Colonic mucosa (tissue), 4 donors: ENCODE data around the gene ERP29. TPM values are rescaled to one million over a fixed set of nuclear protein-coding genes. Genes with fewer than 3 reads are reported as not detected.

Experiments
- DNase-seq: peaks from one replicate; pipeline ENCODE4 v3.0.0-alpha.2; 2020
- H3K27ac ChIP-seq: fragments of 200-600 bp; one replicate; pipeline ENCODE4 v1.8.0; 2021
- H3K27me3 ChIP-seq: fragments of 200-600 bp; one replicate; pipeline ENCODE4 v1.8.0; 2021
- H3K36me3 ChIP-seq: fragments of 200-600 bp; one replicate; pipeline ENCODE4 v1.8.0; 2021
- H3K4me1 ChIP-seq: fragments of 200-600 bp; one replicate; pipeline ENCODE4 v1.8.0; 2021; ENCODE audit warnings: mild to moderate bottlenecking
- H3K4me3 ChIP-seq: fragments of 200-600 bp; one replicate; pipeline ENCODE4 v1.8.0; 2021
- H3K9ac ChIP-seq, 2 donors: one replicate each; pipeline ENCODE4 v1.7.0; 2013; ENCODE audit warnings: control low read depth in 2 of 2, low read depth in 2 of 2, low read length in 2 of 2
- H3K9me3 ChIP-seq: fragments of 200-600 bp; one replicate; pipeline ENCODE4 v1.8.0; 2021
- CTCF ChIP-seq: fragments of 200-600 bp; IDR thresholded peaks from one replicate; pipeline ENCODE4 v1.8.0; 2022; ENCODE audit warnings: antibody characterized with exemption, mild to moderate bottlenecking
- intact Hi-C: fragments of 100-400 bp; cut with DNase I; formaldehyde crosslinking; loops from one replicate; pipeline ENCODE4 v1.14.1; 2022
- total RNA-seq, 2 donors: library from RNA; stranded (reverse); fragmentation: NEBNext Ultra II Directional in 1 of 2; extraction: Animal tissue kit (Norgen Biotek cat#: 25700) in 1 of 2; gene quantifications; one replicate each; pipeline ENCODE4 v1.2.1, GENCODE V29; 2021
- donor health status: healthy.
- donor health status: DM: no; HTN: no; CAD: no.
- donor health status: DM: no; HTN: no; CAD: no.

ERP29 gene
- total RNA-seq, 2 donors from 2014 or later: 136 to 152 TPM

DNA sequence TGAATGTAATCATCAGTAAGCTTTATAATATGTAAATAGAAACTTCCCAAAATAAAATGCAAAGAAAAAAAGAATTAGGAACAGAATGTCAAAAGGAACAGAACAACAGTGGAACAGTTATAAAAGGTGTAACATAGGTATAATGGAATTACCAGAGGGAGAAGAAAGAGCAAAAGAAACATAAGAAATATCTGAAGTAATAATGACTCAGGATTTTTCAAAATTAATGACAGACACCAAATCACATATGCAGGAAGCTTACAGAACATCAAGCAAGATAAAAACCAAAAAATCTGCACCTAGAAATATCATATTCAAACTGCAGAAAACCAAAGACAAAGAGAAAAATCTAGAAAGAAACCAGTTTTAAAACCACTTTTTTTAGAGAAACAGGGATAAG, 36.4 kb upstream of the ERP29 start:
- Histone ChIP-seq H3K4me1 (no peaks in the 10 kb centered on the region), H3K27me3 (no peaks in the 10 kb centered on the region), H3K9ac (no peak overlapping the region), H3K9me3 (no peaks in the 10 kb centered on the region), H3K27ac (no peak overlapping the region), H3K36me3 (no peaks in the 10 kb centered on the region), H3K4me3 (no peak overlapping the region)
- TF ChIP-seq CTCF: no peak
- intact Hi-C loops: no loop called here
- DNase-seq: no peak

DNA sequence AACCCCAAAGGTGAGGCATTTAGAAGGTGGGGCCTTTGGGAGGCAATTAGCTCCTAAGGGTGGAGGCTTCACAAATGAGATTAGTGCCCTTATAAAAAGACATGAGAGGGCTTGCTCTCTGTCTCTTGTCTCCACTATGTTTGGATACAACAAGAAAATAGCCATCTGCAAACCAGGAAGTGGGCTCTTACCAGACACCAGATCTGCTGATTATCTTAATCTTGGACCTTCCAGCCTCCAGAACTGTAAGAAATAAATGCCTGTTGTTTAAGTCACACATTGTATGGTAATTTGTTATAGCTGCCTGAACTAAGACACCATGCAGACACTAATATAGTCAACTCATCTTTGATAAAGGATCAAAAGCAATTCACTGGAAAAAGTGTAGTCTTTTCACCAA, 34.7 kb upstream of the ERP29 start:
- intact Hi-C loops: no loop called here
- no peak for DNase-seq
- H3K27me3 ChIP-seq: no peaks in the 10 kb centered on the region
- no peak overlapping the region for H3K9ac ChIP-seq
- no peaks in the 10 kb centered on the region for H3K36me3 ChIP-seq
- TF ChIP-seq CTCF: no peak
- H3K4me1 ChIP-seq: no peaks in the 10 kb centered on the region
- no peaks in the 10 kb centered on the region for H3K9me3 ChIP-seq
- no peak overlapping the region for H3K4me3 ChIP-seq
- H3K27ac ChIP-seq: no peak overlapping the region

DNA sequence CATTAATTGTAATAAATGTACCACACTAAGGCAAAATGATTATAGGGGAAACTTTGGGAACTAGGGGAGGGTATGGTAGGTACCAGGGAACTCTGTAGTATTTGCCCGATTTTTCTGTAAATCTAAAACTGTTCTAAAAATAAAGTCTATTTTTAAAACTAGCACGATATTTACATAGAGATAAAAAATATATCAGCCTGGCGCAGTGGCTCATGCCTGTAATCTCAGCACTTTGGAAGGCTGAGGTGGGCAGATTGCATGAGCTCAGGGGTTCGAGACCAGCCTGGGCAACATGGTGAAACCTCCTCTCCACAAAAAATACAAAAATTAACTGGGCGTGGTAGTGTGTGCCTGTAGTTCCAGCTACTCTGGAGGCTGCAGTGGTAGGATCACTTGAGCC, 32.6 kb upstream of the ERP29 start:
- Histone ChIP-seq H3K27ac (no peak overlapping the region), H3K9ac (no peak overlapping the region), H3K27me3 (no peaks in the 10 kb centered on the region), H3K36me3 (no peaks in the 10 kb centered on the region), H3K9me3 (no peaks in the 10 kb centered on the region), H3K4me3 (no peak overlapping the region), H3K4me1 (no peaks in the 10 kb centered on the region)
- TF ChIP-seq CTCF: no peak
- no peak for DNase-seq
- intact Hi-C loops: no loop called here

DNA sequence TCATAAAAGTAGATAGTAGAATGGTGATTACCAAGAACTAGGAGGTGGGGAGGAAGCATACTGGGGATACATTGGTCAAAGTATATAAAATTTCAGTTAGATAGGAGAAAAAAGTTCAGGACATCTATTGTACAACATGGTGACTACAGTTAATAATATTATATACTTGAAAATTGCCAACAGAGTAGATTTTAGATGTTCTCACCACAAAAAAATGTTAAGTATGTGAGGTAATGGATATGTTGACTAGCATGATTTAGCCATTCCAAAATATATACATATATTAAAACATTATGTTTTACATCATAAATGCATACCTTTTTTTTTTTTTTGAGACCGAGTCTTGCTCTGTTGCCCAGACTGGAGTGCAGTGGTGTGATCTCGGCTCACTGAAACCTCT, 31.2 kb upstream of the ERP29 start:
- H3K9me3 ChIP-seq: no peaks in the 10 kb centered on the region
- no peaks in the 10 kb centered on the region for H3K4me1 ChIP-seq
- no peak for TF ChIP-seq CTCF
- intact Hi-C loops: no loop called here
- no peak overlapping the region for H3K9ac ChIP-seq
- no peak for DNase-seq
- H3K4me3 ChIP-seq: no peak overlapping the region
- H3K27ac ChIP-seq: no peak overlapping the region
- H3K36me3 ChIP-seq: no peaks in the 10 kb centered on the region
- no peaks in the 10 kb centered on the region for H3K27me3 ChIP-seq

GRCh38 chr12:111984820-111985219, 28.4 kb upstream of the ERP29 start:
- H3K27me3 ChIP-seq: no peaks in the 10 kb centered on the region
- H3K36me3 ChIP-seq: no peaks in the 10 kb centered on the region
- intact Hi-C loops: no loop called here
- no peaks in the 10 kb centered on the region for H3K4me1 ChIP-seq
- no peak for TF ChIP-seq CTCF
- H3K9ac ChIP-seq: no peak overlapping the region
- no peak for DNase-seq
- H3K27ac ChIP-seq: no peak overlapping the region
- H3K9me3 ChIP-seq: no peaks in the 10 kb centered on the region
- H3K4me3 ChIP-seq: no peak overlapping the region

DNA sequence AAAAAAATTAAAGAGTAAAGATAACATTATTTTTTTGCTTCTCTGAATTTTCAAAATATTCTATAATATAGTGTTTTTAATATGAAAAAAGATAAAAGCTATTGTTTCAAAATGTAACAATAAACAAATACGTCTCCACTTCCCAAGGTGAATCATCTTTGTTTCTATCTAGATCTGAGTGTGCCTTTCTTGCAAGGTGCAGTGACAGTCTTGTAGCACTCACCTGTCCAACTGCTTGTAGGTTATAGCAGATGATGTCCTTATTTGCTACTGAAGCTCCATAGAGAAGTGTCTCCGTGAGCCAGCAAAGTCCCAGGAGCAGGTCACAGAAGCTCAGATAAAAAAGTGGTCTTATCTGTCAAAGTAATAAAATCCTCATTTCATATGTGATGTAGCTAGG, 21.7 kb upstream of the ERP29 start:
- H3K27me3 ChIP-seq: no peaks in the 10 kb centered on the region
- H3K9ac ChIP-seq: no peak overlapping the region
- intact Hi-C loops: no loop called here
- H3K27ac ChIP-seq: no peak overlapping the region
- H3K4me1 ChIP-seq: no peaks in the 10 kb centered on the region
- no peak for DNase-seq
- no peaks in the 10 kb centered on the region for H3K9me3 ChIP-seq
- no peaks in the 10 kb centered on the region for H3K36me3 ChIP-seq
- no peak for TF ChIP-seq CTCF
- no peak overlapping the region for H3K4me3 ChIP-seq
